GM19239 (cell line): ENCODE results near the gene C11orf68.

Experiments
- DNase-seq: peaks from one replicate; pipeline ENCODE4 v3.0.0; 2011; ENCODE audit warnings: low spot score; ENCODE audit not compliant: insufficient read length
- FAIRE-seq: peaks from 2 replicates; lab custom pipeline; 2011; peaks lifted over from hg19 to GRCh38; lab: Jason Lieb, UNC

The C11orf68 gene

GRCh38 chr11:65945430-65945911 is 26.6 kb upstream of the C11orf68 start, which contains the start of gene TSGA10IP:
Gene TSGA10IP (plus strand): TSS chr11:65945480. CDS start chr11:65945676, 196 bp downstream.
- no peak for FAIRE-seq
- DNase-seq = no peak

- FAIRE-seq = no peak
- no peak for DNase-seq
These were observed 25.9 kb upstream of the C11orf68 start for GRCh38 chr11:65944767-65945166.

- FAIRE-seq = no peak
- DNase-seq = no peak
These were observed 25.3 kb upstream of the C11orf68 start for GRCh38 chr11:65944191-65944590.

- DNase-seq = no peak
- FAIRE-seq = no peak
These were observed 23.7 kb upstream of the C11orf68 start for GRCh38 chr11:65942531-65942930.

GRCh38 chr11:65941720-65942310 is 23.0 kb upstream of the C11orf68 start:
- FAIRE-seq = no peak
- no peak for DNase-seq

GRCh38 chr11:65937766-65938165 is 18.9 kb upstream of the C11orf68 start:
- FAIRE-seq (no peak), DNase-seq (no peak)

GRCh38 chr11:65934014-65934413 is 15.2 kb upstream of the C11orf68 start:
- FAIRE-seq (no peak), DNase-seq (no peak)

GRCh38 chr11:65932558-65932919 is 13.7 kb upstream of the C11orf68 start:
- no peak for DNase-seq
- FAIRE-seq = no peak

- DNase-seq = no peak
- no peak for FAIRE-seq
These were observed 13.1 kb upstream of the C11orf68 start for GRCh38 chr11:65931773-65932557.

GRCh38 chr11:65928667-65929066 is 9.8 kb upstream of the C11orf68 start:
- peak; percentile 78 for FAIRE-seq
- no peak for DNase-seq

GRCh38 chr11:65927904-65928397 is 9.1 kb upstream of the C11orf68 start:
- peak; percentile 97 for FAIRE-seq
- DNase-seq = peak; percentile 83

GRCh38 chr11:65925397-65925796 is 6.5 kb upstream of the C11orf68 start:
- no peak for FAIRE-seq

GRCh38 chr11:65922565-65922964 is 3.7 kb upstream of the C11orf68 start:
- FAIRE-seq (no peak), DNase-seq (no peak)

More at GRCh38 chr11:65925397-65925796, 6.5 kb upstream of the C11orf68 start:
- DNase-seq = no peak

GRCh38 chr11:65921876-65922275 is 3.0 kb upstream of the C11orf68 start:
- FAIRE-seq (no peak), DNase-seq (no peak)

- DNase-seq = no peak
- no peak for FAIRE-seq
These were observed 2.2 kb upstream of the C11orf68 start for GRCh38 chr11:65921033-65921555.

- no peak for FAIRE-seq
- DNase-seq = no peak
These were observed 1.5 kb upstream of the C11orf68 start for GRCh38 chr11:65920372-65920802.

- FAIRE-seq (no peak), DNase-seq (peak; percentile 53)
These were observed 910 bp upstream of the C11orf68 start for GRCh38 chr11:65919573-65920371.

GRCh38 chr11:65919141-65919572 is 295 bp upstream of the C11orf68 start, which contains the start of gene DRAP1:
Gene DRAP1 (plus strand): TSS chr11:65919426. CDS start chr11:65919502, 76 bp downstream.
- peak; percentile 97 for DNase-seq
- FAIRE-seq = peak; percentile 81

GRCh38 chr11:65917434-65918210 is 1.2 kb downstream of the C11orf68 start:
- no peak for FAIRE-seq
- DNase-seq = no peak
